ENCODE data around the gene NHEJ1.

DNA sequence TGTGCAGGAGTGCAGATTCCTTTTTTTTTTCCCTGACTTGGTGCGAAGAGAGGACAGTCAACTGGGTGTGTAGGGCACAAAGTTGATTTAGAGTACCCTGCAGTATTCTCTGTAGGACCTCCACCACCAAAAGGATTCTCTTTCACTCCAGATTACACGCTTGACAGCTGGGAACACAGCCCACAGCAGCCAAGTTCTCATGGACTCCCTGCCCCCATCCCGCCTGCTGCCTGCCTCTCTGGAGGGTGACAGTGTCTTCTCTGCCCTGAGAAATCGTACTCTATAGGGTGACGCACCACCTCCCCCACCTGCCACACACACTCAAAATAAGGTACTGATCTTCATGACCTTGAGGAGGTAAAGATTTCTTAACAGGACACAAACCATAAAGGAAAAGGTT, 73.3 kb downstream of the NHEJ1 start:
- TF ChIP-seq, protein P1, sequence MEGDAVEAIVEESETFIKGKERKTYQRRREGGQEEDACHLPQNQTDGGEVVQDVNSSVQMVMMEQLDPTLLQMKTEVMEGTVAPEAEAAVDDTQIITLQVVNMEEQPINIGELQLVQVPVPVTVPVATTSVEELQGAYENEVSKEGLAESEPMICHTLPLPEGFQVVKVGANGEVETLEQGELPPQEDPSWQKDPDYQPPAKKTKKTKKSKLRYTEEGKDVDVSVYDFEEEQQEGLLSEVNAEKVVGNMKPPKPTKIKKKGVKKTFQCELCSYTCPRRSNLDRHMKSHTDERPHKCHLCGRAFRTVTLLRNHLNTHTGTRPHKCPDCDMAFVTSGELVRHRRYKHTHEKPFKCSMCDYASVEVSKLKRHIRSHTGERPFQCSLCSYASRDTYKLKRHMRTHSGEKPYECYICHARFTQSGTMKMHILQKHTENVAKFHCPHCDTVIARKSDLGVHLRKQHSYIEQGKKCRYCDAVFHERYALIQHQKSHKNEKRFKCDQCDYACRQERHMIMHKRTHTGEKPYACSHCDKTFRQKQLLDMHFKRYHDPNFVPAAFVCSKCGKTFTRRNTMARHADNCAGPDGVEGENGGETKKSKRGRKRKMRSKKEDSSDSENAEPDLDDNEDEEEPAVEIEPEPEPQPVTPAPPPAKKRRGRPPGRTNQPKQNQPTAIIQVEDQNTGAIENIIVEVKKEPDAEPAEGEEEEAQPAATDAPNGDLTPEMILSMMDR (IDR thresholded peaks at IDR 0.05) = no peak
- no peak for TF ChIP-seq POLR2A (IDR thresholded peaks at IDR 0.05)

All from body of pancreas (tissue), 4 donors.